T47D (cell line): ENCODE results near the gene FARSA.

ENCODE experiments used
- DNase-seq, 2 experiments: peaks; one replicate each; pipeline versions ENCODE4 v3.0.0 to v3.0.0-alpha.2; 2011 to 2012; ENCODE audit warnings: low read depth in 1 of 2, low spot score in 1 of 2
- JUND ChIP-seq: IDR thresholded peaks from 2 replicates; pipeline ENCODE4 v1.6.1; 2012; ENCODE audit warnings: low read depth
- in situ Hi-C: cut with HindIII; loops from 2 replicates; pipeline ENCODE4 v1.10.0; 2016; ENCODE audit warnings: low sequenced_read_pairs, low pct_unique_long_range_greater_than_20kb

FARSA gene

DNA sequence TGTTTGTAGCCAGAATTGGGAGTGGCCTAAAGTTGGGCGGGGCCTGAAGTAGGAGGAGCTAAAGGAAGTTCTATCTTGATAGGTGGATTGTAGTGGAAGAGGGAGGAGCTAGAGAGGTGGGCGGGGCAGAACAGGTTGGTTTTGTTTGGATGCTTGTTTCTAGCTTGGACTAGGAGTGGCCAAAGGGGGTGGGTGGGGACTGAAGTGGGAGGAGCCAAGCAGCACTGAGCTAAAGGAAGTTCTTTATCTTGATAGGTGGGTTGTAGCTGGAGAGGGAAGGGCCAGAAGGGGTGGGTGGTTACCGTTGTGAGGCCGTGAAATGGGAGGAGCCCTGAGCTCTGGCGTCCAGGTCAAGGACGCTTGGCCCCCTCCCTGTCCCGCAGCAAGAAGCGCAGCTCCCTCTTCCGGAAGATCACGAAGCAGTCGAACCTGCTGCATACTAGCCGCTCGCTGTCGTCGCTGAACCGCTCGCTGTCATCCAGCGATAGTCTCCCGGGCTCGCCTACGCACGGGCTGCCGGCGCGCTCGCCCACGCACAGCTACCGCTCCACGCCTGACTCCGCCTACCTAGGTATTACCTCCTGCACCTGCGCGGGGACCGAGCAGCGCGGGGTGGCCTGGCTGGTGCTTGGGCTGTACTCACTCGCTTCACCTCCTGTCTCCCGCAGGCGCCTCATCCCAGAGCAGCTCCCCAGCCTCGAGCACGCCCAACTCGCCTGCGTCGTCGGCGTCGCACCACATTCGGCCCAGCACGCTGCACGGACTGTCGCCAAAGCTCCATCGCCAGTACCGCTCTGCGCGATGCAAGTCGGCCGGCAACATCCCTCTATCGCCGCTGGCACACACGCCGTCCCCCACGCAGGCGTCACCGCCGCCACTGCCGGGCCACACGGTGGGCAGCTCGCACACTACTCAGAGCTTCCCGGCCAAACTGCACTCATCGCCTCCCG, 60.3 kb downstream of the FARSA start:
- in situ Hi-C loops = no loop called here
- peak; percentile 35 to 96 for DNase-seq
- no peak for TF ChIP-seq JUND
